ENCODE results near the gene CDKN2AIP.
"Not testable (repeated sequence)": the region's sequence is repeated elsewhere in the genome, so short reads cannot be mapped to it uniquely, and the experiment has no call there.

CDKN2AIP gene

DNA sequence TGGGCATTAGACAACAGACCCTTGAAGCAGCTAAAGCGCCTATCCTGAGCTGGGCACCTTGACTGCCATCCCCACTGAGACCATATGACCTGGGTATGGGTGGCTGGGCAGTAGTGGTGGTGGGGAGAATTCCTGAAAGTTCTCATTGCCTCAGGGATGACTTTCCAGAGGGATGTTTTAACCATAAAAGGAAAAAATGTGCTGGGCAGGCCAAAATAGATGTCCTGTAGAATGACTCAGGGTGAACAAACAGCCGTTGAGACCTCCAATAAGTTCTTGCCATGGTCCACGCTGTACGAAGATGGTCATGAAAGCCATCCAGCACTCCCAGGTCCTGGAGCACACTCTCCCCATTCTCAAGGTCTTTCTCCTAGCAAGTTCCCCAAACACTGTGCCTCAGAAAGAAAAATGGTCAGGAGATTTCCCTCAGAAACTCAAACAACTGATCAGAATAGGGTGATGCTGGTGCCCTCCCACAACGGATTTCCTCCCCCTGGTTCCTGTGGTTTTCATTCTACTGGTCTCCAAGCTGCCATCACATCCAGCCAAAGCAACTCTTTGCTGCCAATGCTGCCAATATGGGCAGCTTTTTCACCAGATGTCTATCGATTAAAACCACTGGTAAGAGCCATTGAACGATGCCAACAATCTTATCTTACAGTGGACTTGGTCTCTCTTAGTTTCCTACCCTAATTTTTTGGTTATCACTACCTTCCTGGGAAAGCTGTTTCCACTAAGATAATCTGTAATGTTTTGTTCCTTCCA, 11.2 kb downstream of the CDKN2AIP start:
- no peak overlapping the region for H3K4ac ChIP-seq (ENCODE audit: low read depth, low read length)
- H3K79me2 ChIP-seq (ENCODE audit: control insufficient read depth, insufficient read depth, low read length), result no peaks in the 10 kb centered on the region
- no peaks in the 10 kb centered on the region for H3K4me1 ChIP-seq (ENCODE audit: control insufficient read depth, low read depth, low read length)
- no peak overlapping the region for H4K5ac ChIP-seq (ENCODE audit: low read length)
- no peak overlapping the region for H4K8ac ChIP-seq (ENCODE audit: low read depth, low read length)
- H2AK5ac ChIP-seq (ENCODE audit: low read length), result no peak overlapping the region
- H2BK120ac ChIP-seq (ENCODE audit: low read depth, low read length), result no peak overlapping the region
- no peaks in the 10 kb centered on the region for H3K36me3 ChIP-seq (ENCODE audit: control insufficient read depth, insufficient read depth, low read length)
- H3K56ac ChIP-seq (ENCODE audit: low read length), result no peak overlapping the region
- no peak overlapping the region for H2BK5ac ChIP-seq (ENCODE audit: low read length)
- no peak overlapping the region for H3K23ac ChIP-seq (ENCODE audit: low read length)
- no peak for DNase-seq
- H2BK15ac ChIP-seq (replicated peaks; ENCODE audit: low read depth), result no peak overlapping the region
- no peaks in the 10 kb centered on the region for H3K79me1 ChIP-seq (ENCODE audit: low read length)
- no peak overlapping the region for H3K4me3 ChIP-seq (ENCODE audit: low read length)
- H3K27me3 ChIP-seq (ENCODE audit: insufficient read depth, low read length, poor library complexity), result no peaks in the 10 kb centered on the region
- no peak overlapping the region for H3K4me2 ChIP-seq (ENCODE audit: low read length)
- H3K27ac ChIP-seq (ENCODE audit: low read depth, low read length), result no peak overlapping the region
- no peak overlapping the region for H3K9ac ChIP-seq (ENCODE audit: low read length)
- no peak overlapping the region for H3K18ac ChIP-seq (ENCODE audit: low read length)
- WGBS (ENCODE audit: extremely low coverage, insufficient coverage, low lambda C conversion rate), result no CpG with 5 or more reads among the region's 7 CpGs

- no peak overlapping the region for H2AK5ac ChIP-seq (ENCODE audit: low read length)
- H3K9ac ChIP-seq (ENCODE audit: low read length), result no peak overlapping the region
- no peak overlapping the region for H2BK15ac ChIP-seq (replicated peaks; ENCODE audit: low read depth)
- H3K4me1 ChIP-seq (ENCODE audit: control insufficient read depth, low read depth, low read length), result no peaks in the 10 kb centered on the region
- no peak overlapping the region for H3K27ac ChIP-seq (ENCODE audit: low read depth, low read length)
- no peak overlapping the region for H3K56ac ChIP-seq (ENCODE audit: low read length)
- H3K4me2 ChIP-seq (ENCODE audit: low read length), result no peak overlapping the region
- H4K8ac ChIP-seq (ENCODE audit: low read depth, low read length), result no peak overlapping the region
- H2BK120ac ChIP-seq (ENCODE audit: low read depth, low read length), result no peak overlapping the region
- DNase-seq, result no peak
- H4K5ac ChIP-seq (ENCODE audit: low read length), result no peak overlapping the region
- no peaks in the 10 kb centered on the region for H3K79me1 ChIP-seq (ENCODE audit: low read length)
- H3K23ac ChIP-seq (ENCODE audit: low read length), result no peak overlapping the region
- no peaks in the 10 kb centered on the region for H3K27me3 ChIP-seq (ENCODE audit: insufficient read depth, low read length, poor library complexity)
- no peak overlapping the region for H3K18ac ChIP-seq (ENCODE audit: low read length)
- WGBS (ENCODE audit: extremely low coverage, insufficient coverage, low lambda C conversion rate), result 0% methylated on average over 1 of the region's 5 CpGs
- no peak overlapping the region for H3K4ac ChIP-seq (ENCODE audit: low read depth, low read length)
- no peak overlapping the region for H3K4me3 ChIP-seq (ENCODE audit: low read length)
- H3K36me3 ChIP-seq (ENCODE audit: control insufficient read depth, insufficient read depth, low read length), result no peaks in the 10 kb centered on the region
- no peak overlapping the region for H2BK5ac ChIP-seq (ENCODE audit: low read length)
- H3K79me2 ChIP-seq (ENCODE audit: control insufficient read depth, insufficient read depth, low read length), result no peaks in the 10 kb centered on the region
Observed at GRCh38 chr4:183458005-183458404, 13.6 kb downstream of the CDKN2AIP start.

GRCh38 chr4:183463903-183464619, 19.6 kb downstream of the CDKN2AIP start:
- not testable (repeated sequence) for H3K27ac ChIP-seq (ENCODE audit: low read depth, low read length); DNase-seq; H3K23ac ChIP-seq (ENCODE audit: low read length); H3K56ac ChIP-seq (ENCODE audit: low read length); H2BK15ac ChIP-seq (replicated peaks; ENCODE audit: low read depth); H4K8ac ChIP-seq (ENCODE audit: low read depth, low read length); H3K27me3 ChIP-seq (ENCODE audit: insufficient read depth, low read length, poor library complexity); H3K4me1 ChIP-seq (ENCODE audit: control insufficient read depth, low read depth, low read length); H3K79me2 ChIP-seq (ENCODE audit: control insufficient read depth, insufficient read depth, low read length); H3K4me3 ChIP-seq (ENCODE audit: low read length); H2BK5ac ChIP-seq (ENCODE audit: low read length); H3K79me1 ChIP-seq (ENCODE audit: low read length); H3K4ac ChIP-seq (ENCODE audit: low read depth, low read length); H4K5ac ChIP-seq (ENCODE audit: low read length); H3K9ac ChIP-seq (ENCODE audit: low read length); H2AK5ac ChIP-seq (ENCODE audit: low read length); H3K36me3 ChIP-seq (ENCODE audit: control insufficient read depth, insufficient read depth, low read length); H3K18ac ChIP-seq (ENCODE audit: low read length); H3K4me2 ChIP-seq (ENCODE audit: low read length); H2BK120ac ChIP-seq (ENCODE audit: low read depth, low read length)
- no CpG with 5 or more reads among the region's 11 CpGs for WGBS (ENCODE audit: extremely low coverage, insufficient coverage, low lambda C conversion rate)

DNA sequence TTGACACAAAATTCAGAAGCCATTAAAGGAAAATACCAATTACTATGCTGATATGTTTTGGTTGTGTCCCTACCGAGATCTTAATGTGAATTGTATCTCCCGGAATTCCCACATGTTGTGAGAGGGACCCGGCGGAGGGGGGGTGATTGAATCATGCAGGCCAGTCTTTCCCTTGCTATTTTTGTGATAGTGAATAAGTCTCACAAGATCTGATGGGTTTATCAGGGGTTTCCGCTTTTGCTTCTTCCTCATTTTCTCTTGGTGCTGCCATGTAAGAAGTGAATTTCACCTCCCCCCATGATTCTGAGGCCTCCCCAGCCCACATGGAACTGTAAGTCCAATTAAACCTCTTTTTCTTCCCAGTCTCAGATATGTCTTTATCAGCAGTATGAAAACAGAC, 21.4 kb downstream of the CDKN2AIP start:
- not testable (repeated sequence) for H2BK120ac ChIP-seq (ENCODE audit: low read depth, low read length); H3K27me3 ChIP-seq (ENCODE audit: insufficient read depth, low read length, poor library complexity); H3K4me3 ChIP-seq (ENCODE audit: low read length); H3K79me2 ChIP-seq (ENCODE audit: control insufficient read depth, insufficient read depth, low read length); H3K18ac ChIP-seq (ENCODE audit: low read length); H3K4me2 ChIP-seq (ENCODE audit: low read length); H3K4ac ChIP-seq (ENCODE audit: low read depth, low read length); H3K4me1 ChIP-seq (ENCODE audit: control insufficient read depth, low read depth, low read length); H4K5ac ChIP-seq (ENCODE audit: low read length); H3K79me1 ChIP-seq (ENCODE audit: low read length); H2AK5ac ChIP-seq (ENCODE audit: low read length); H3K56ac ChIP-seq (ENCODE audit: low read length); H2BK15ac ChIP-seq (replicated peaks; ENCODE audit: low read depth); H3K36me3 ChIP-seq (ENCODE audit: control insufficient read depth, insufficient read depth, low read length); H3K27ac ChIP-seq (ENCODE audit: low read depth, low read length); H2BK5ac ChIP-seq (ENCODE audit: low read length); H4K8ac ChIP-seq (ENCODE audit: low read depth, low read length); H3K23ac ChIP-seq (ENCODE audit: low read length); H3K9ac ChIP-seq (ENCODE audit: low read length)
- WGBS (ENCODE audit: extremely low coverage, insufficient coverage, low lambda C conversion rate), result no CpG with 5 or more reads among the region's 5 CpGs
- peak; percentile 53 for DNase-seq

- Histone ChIP-seq H3K4me2 (ENCODE audit: low read length) (no peak overlapping the region), H4K8ac (ENCODE audit: low read depth, low read length) (no peak overlapping the region), H3K79me1 (ENCODE audit: low read length) (no peaks in the 10 kb centered on the region)
Observed at GRCh38 chr4:183467246-183467645, 22.8 kb downstream of the CDKN2AIP start.

More at GRCh38 chr4:183467246-183467645, 22.8 kb downstream of the CDKN2AIP start:
- Histone ChIP-seq H3K27me3 (ENCODE audit: insufficient read depth, low read length, poor library complexity) (no peaks in the 10 kb centered on the region), H2BK120ac (ENCODE audit: low read depth, low read length) (no peak overlapping the region), H4K5ac (ENCODE audit: low read length) (no peak overlapping the region), H2BK5ac (ENCODE audit: low read length) (no peak overlapping the region), H3K27ac (ENCODE audit: low read depth, low read length) (no peak overlapping the region), H3K56ac (ENCODE audit: low read length) (no peak overlapping the region), H3K9ac (ENCODE audit: low read length) (no peak overlapping the region), H2AK5ac (ENCODE audit: low read length) (no peak overlapping the region), H3K23ac (ENCODE audit: low read length) (no peak overlapping the region), H2BK15ac (replicated peaks; ENCODE audit: low read depth) (no peak overlapping the region), H3K4ac (ENCODE audit: low read depth, low read length) (no peak overlapping the region), H3K18ac (ENCODE audit: low read length) (no peak overlapping the region), H3K36me3 (ENCODE audit: control insufficient read depth, insufficient read depth, low read length) (peaks cover 2% of the 10 kb centered on the region), H3K4me3 (ENCODE audit: low read length) (no peak overlapping the region), H3K4me1 (ENCODE audit: control insufficient read depth, low read depth, low read length) (no peaks in the 10 kb centered on the region), H3K79me2 (ENCODE audit: control insufficient read depth, insufficient read depth, low read length) (no peaks in the 10 kb centered on the region)
- WGBS (ENCODE audit: extremely low coverage, insufficient coverage, low lambda C conversion rate), result no CpG with 5 or more reads among the region's 3 CpGs
- DNase-seq, result no peak

Data from mesendoderm (in vitro differentiated cells).